HepG2 (cell line): Measurements from ENCODE around the gene CPNE2. TPM values are rescaled to one million over a fixed set of nuclear protein-coding genes. Genes with fewer than 3 reads are reported as not detected.

Experiments used
- ADNP ChIP-seq: sonication (generic); formaldehyde crosslinking; IDR thresholded peaks from 2 replicates; pipeline ENCODE4 v1.4.0; 2020; ENCODE audit warnings: missing genetic modification reagents
- GATAD2A ChIP-seq: IDR thresholded peaks from 2 replicates; pipeline ENCODE4 v1.6.1; 2016
- HES4 ChIP-seq: sonication (generic); formaldehyde crosslinking; IDR thresholded peaks from 2 replicates; pipeline ENCODE4 v1.9.0; 2021; ENCODE audit warnings: mild to moderate bottlenecking, missing genetic modification reagents, borderline replicate concordance
- PHB2 ChIP-seq: fragments of 450-650 bp; IDR thresholded peaks from 2 replicates; pipeline ENCODE4 v1.6.1; 2018; ENCODE audit not compliant: partially characterized antibody
- RERE ChIP-seq: IDR thresholded peaks from 2 replicates; pipeline ENCODE4 v1.6.1; 2016; ENCODE audit warnings: low read depth, missing genetic modification reagents, missing compliant biosample characterization
- SATB2 ChIP-seq: sonication (generic); formaldehyde crosslinking; IDR thresholded peaks from 2 replicates; pipeline ENCODE4 v1.5.0; 2020; ENCODE audit warnings: missing genetic modification reagents
- ZBTB21 ChIP-seq: sonication (generic); formaldehyde crosslinking; IDR thresholded peaks from 2 replicates; pipeline ENCODE4 v1.4.0; 2020; ENCODE audit warnings: missing genetic modification reagents
- ZFP62 ChIP-seq: sonication (generic); formaldehyde crosslinking; IDR thresholded peaks from 2 replicates; pipeline ENCODE4 v1.4.0; 2020; ENCODE audit warnings: missing genetic modification reagents
- ZFP90 ChIP-seq: sonication (generic); formaldehyde crosslinking; IDR thresholded peaks from 2 replicates; pipeline ENCODE4 v1.8.0; 2022; ENCODE audit warnings: missing genetic modification reagents, mild to moderate bottlenecking, inconsistent platforms, borderline replicate concordance
- ZFX ChIP-seq: sonication (generic); formaldehyde crosslinking; IDR thresholded peaks from 2 replicates; pipeline ENCODE4 v1.4.0; 2020; ENCODE audit warnings: mild to moderate bottlenecking, low read depth, missing genetic modification reagents, moderate library complexity
- ZNF274 ChIP-seq: sonication (generic); formaldehyde crosslinking; IDR thresholded peaks from 2 replicates; pipeline ENCODE4 v1.5.1; 2020; ENCODE audit warnings: mild to moderate bottlenecking, missing genetic modification reagents
- ZNF281 ChIP-seq: sonication (generic); formaldehyde crosslinking; IDR thresholded peaks from 2 replicates; pipeline ENCODE4 v1.4.0; 2020; ENCODE audit warnings: missing genetic modification reagents, borderline replicate concordance
- ZNF431 ChIP-seq: sonication (generic); formaldehyde crosslinking; IDR thresholded peaks from 2 replicates; pipeline ENCODE4 v1.9.0; 2022; ENCODE audit warnings: missing genetic modification reagents, low read depth, mild to moderate bottlenecking, borderline replicate concordance
- ZNF687 ChIP-seq: sonication (generic); formaldehyde crosslinking; IDR thresholded peaks from 2 replicates; pipeline ENCODE4 v1.5.1; 2020; ENCODE audit warnings: mild to moderate bottlenecking, missing genetic modification reagents, moderate library complexity
- ZNF746 ChIP-seq: sonication (generic); formaldehyde crosslinking; IDR thresholded peaks from 2 replicates; pipeline ENCODE4 v1.8.0; 2022; ENCODE audit warnings: mild to moderate bottlenecking, missing genetic modification reagents
- polyA plus RNA-seq, 8 experiments: library from polyadenylated mRNA; depleted of rRNA in 3 of 8; stranded (reverse) in 7 of 8; unstranded in 1 of 8; fragments of >200 nt; fragmentation: Illumina TruSeq in 4 of 8; extraction: Trizol in 4 of 8; gene quantifications; 2 replicates each; pipeline versions ENCODE4 v1.2.1 to v1.2.3, GENCODE V29; 2011 to 2016; ENCODE audit warnings: low read depth in 4 of 8, missing spikeins in 1 of 8, mixed read lengths in 1 of 8; ENCODE audit not compliant: insufficient read depth in 1 of 8
- total RNA-seq, 5 experiments: library from RNA; depleted of rRNA; stranded (reverse); fragments of >200 nt; fragmentation: Illumina TruSeq; extraction: Trizol; gene quantifications; 2 replicates each; pipeline ENCODE4 v1.2.3, GENCODE V29; 2016; ENCODE audit warnings: low read depth in 1 of 5
- TF ChIP-seq, protein P1 (sequence below): sonication (generic); formaldehyde crosslinking; IDR thresholded peaks from 2 replicates; pipeline ENCODE4 v1.4.0; 2020; ENCODE audit warnings: missing genetic modification reagents

Gene CPNE2
- total and polyA plus RNA-seq, 2 of the 13 experiments (the other 11 are each of a cell fraction or from before 2014, with no cell fraction given): 10.6 to 23.3 TPM

DNA sequence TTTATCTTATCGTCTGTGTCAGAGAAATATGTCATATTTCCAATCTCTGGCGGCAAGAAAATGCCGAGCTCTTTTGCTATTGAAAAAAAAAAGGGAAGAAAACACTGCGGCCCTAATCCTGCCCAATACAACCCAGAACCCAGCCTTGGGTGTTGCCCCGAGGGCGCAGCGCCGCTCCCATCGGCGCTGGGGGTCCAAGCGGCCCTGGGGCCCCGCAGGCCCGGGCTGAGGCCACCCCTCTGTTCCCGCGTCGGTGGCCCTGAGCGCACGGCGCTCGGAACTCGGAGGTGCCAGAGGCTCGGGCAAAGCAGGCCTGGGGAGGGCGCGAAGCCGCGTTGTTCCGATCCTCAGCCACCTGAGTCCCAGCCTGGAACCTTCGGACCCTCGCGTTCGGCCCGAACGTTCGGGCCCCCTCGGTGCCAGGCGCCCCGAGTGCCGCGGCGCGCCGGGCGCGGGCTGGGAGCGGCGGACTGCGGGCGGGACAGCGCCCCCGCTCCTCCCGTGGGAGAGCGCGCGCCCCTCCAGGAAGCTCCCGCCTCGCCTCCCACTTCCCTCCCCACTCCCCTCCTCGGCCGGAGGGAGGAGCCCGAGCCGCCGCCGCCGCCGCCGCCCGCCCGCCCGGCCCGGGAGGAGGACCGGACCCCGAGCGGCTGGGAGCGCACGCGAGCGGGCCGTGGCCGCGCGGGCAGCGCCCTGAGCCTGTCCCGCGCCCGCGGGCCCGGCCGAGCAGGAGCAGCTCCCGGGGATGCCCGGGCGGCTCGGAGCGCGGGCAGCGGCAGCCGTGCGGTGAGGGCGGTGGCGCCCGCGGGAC lies at the start of gene CPNE2 (continued):
- peak; percentile 82 for TF ChIP-seq ZNF687
- no peak for TF ChIP-seq ADNP (CRISPR knock-in tag)
- TF ChIP-seq GATAD2A (CRISPR knock-in tag): 0 out of 2 replicates have a peak, but pooled peaks have one; percentile 8
- peak; percentile 31; the same call in 1 of the 2 replicates for TF ChIP-seq ZFP90 (CRISPR knock-in tag)
- TF ChIP-seq ZFX (CRISPR knock-in tag): peak; percentile 26; the same call in 1 of the 2 replicates
- no peak for TF ChIP-seq RERE (CRISPR knock-in tag)
- no peak for TF ChIP-seq SATB2 (CRISPR knock-in tag)
- no peak for TF ChIP-seq PHB2
- TF ChIP-seq ZNF746 (CRISPR knock-in tag): peak; percentile 22
- peak; percentile 55; the same call in 1 of the 2 replicates for TF ChIP-seq HES4
- no peak for TF ChIP-seq ZFP62 (CRISPR knock-in tag)
- TF ChIP-seq ZNF274 (CRISPR knock-in tag): no peak
- no peak for TF ChIP-seq ZNF431 (CRISPR knock-in tag)
- TF ChIP-seq ZNF281 (CRISPR knock-in tag): no peak
- no peak for TF ChIP-seq ZBTB21 (CRISPR knock-in tag)
- TF ChIP-seq, protein P1, sequence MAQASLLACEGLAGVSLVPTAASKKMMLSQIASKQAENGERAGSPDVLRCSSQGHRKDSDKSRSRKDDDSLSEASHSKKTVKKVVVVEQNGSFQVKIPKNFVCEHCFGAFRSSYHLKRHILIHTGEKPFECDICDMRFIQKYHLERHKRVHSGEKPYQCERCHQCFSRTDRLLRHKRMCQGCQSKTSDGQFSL (CRISPR knock-in tag): 0 out of 2 replicates have a peak, but pooled peaks have one; percentile 39
